ENCODE measurements around the gene TNRC6C.

Gene TNRC6C

GRCh38 chr17:77957857-77958715 lies at the start of gene TNRC6C:
TNRC6C (plus strand) TSS chr17:77958703; CDS start chr17:78004207, 45,504 bp downstream.
- no peak within 1 kb of the TSS for H3K27ac ChIP-seq
- peak; percentile 91 for DNase-seq (ENCODE audit: low read depth, low spot score)

GRCh38 chr17:77909236-77909635 lies 49.3 kb upstream of the TNRC6C start:
- no peak overlapping the region for H3K27ac ChIP-seq
- no peak for DNase-seq (ENCODE audit: low read depth, low spot score)

- no peak overlapping the region for H3K27ac ChIP-seq
- no peak for DNase-seq (ENCODE audit: low read depth, low spot score)
Observed at GRCh38 chr17:77909816-77910215, 48.7 kb upstream of the TNRC6C start.

GRCh38 chr17:77914385-77915254 lies 43.9 kb upstream of the TNRC6C start:
- no peak overlapping the region for H3K27ac ChIP-seq
- DNase-seq (ENCODE audit: low read depth, low spot score): no peak

- no peak for DNase-seq (ENCODE audit: low read depth, low spot score)
- H3K27ac ChIP-seq: no peak overlapping the region
Observed at GRCh38 chr17:77915594-77916021, 42.9 kb upstream of the TNRC6C start.

- no peak for DNase-seq (ENCODE audit: low read depth, low spot score)
- H3K27ac ChIP-seq: no peak overlapping the region
Observed at GRCh38 chr17:77916264-77916663, 42.2 kb upstream of the TNRC6C start.

GRCh38 chr17:77916703-77917481 lies 41.6 kb upstream of the TNRC6C start:
- DNase-seq (ENCODE audit: low read depth, low spot score): no peak

GRCh38 chr17:77919276-77919675 lies 39.2 kb upstream of the TNRC6C start:
- DNase-seq (ENCODE audit: low read depth, low spot score): no peak
- H3K27ac ChIP-seq: no peak overlapping the region

More at GRCh38 chr17:77916703-77917481, 41.6 kb upstream of the TNRC6C start:
- H3K27ac ChIP-seq: no peak overlapping the region

- no peak overlapping the region for H3K27ac ChIP-seq
- DNase-seq (ENCODE audit: low read depth, low spot score): no peak
Observed at GRCh38 chr17:77923135-77923534, 35.4 kb upstream of the TNRC6C start.

- DNase-seq (ENCODE audit: low read depth, low spot score): no peak
- no peak overlapping the region for H3K27ac ChIP-seq
Observed at GRCh38 chr17:77923776-77924513, 34.6 kb upstream of the TNRC6C start.

GRCh38 chr17:77924757-77925336 lies 33.7 kb upstream of the TNRC6C start:
- DNase-seq (ENCODE audit: low read depth, low spot score): no peak
- H3K27ac ChIP-seq: no peak overlapping the region

GRCh38 chr17:77925831-77926543 lies 32.5 kb upstream of the TNRC6C start:
- no peak overlapping the region for H3K27ac ChIP-seq
- no peak for DNase-seq (ENCODE audit: low read depth, low spot score)

GRCh38 chr17:77926981-77927380 lies 31.5 kb upstream of the TNRC6C start:
- no peak overlapping the region for H3K27ac ChIP-seq
- DNase-seq (ENCODE audit: low read depth, low spot score): no peak

GRCh38 chr17:77927777-77928518 lies 30.6 kb upstream of the TNRC6C start:
- DNase-seq (ENCODE audit: low read depth, low spot score): no peak
- no peak overlapping the region for H3K27ac ChIP-seq

- no peak for DNase-seq (ENCODE audit: low read depth, low spot score)
- H3K27ac ChIP-seq: no peak overlapping the region
Observed at GRCh38 chr17:77928519-77929179, 29.9 kb upstream of the TNRC6C start.

- no peak overlapping the region for H3K27ac ChIP-seq
- no peak for DNase-seq (ENCODE audit: low read depth, low spot score)
Observed at GRCh38 chr17:77929180-77929564, 29.3 kb upstream of the TNRC6C start.

- no peak for DNase-seq (ENCODE audit: low read depth, low spot score)
- H3K27ac ChIP-seq: no peak overlapping the region
Observed at GRCh38 chr17:77929871-77930436, 28.5 kb upstream of the TNRC6C start.
